Cardiac fibroblast (primary cell): ENCODE data around the gene PHYH.

Source experiments
- DNase-seq, 2 donors: peaks; one replicate each; pipeline versions ENCODE4 v3.0.0 to v3.0.0-alpha.2; 2010; ENCODE audit warnings: low read depth in 2 of 2
- H3K4me3 ChIP-seq, 2 donors: replicated peaks in 1 of 2; 1 replicate in 1 of 2; 2 replicates in 1 of 2; pipeline ENCODE4 v1.5.1; 2011; ENCODE audit warnings: low read depth in 2 of 2, low read length in 2 of 2, mild to moderate bottlenecking in 2 of 2, moderate library complexity in 1 of 2
- TF ChIP-seq, protein P1 (sequence below): IDR thresholded peaks from one replicate; pipeline ENCODE4 v1.5.1; 2011; ENCODE audit warnings: low read depth, mild to moderate bottlenecking, low read length, inconsistent platforms

The PHYH gene

GRCh38 chr10:13231808-13232207 is 68.1 kb downstream of the PHYH start:
- DNase-seq: no peak
- TF ChIP-seq, protein P1, sequence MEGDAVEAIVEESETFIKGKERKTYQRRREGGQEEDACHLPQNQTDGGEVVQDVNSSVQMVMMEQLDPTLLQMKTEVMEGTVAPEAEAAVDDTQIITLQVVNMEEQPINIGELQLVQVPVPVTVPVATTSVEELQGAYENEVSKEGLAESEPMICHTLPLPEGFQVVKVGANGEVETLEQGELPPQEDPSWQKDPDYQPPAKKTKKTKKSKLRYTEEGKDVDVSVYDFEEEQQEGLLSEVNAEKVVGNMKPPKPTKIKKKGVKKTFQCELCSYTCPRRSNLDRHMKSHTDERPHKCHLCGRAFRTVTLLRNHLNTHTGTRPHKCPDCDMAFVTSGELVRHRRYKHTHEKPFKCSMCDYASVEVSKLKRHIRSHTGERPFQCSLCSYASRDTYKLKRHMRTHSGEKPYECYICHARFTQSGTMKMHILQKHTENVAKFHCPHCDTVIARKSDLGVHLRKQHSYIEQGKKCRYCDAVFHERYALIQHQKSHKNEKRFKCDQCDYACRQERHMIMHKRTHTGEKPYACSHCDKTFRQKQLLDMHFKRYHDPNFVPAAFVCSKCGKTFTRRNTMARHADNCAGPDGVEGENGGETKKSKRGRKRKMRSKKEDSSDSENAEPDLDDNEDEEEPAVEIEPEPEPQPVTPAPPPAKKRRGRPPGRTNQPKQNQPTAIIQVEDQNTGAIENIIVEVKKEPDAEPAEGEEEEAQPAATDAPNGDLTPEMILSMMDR: no peak

GRCh38 chr10:13231190-13231589 is 68.7 kb downstream of the PHYH start:
- no peak for DNase-seq
- H3K4me3 ChIP-seq: no peak overlapping the region
- TF ChIP-seq, protein P1: no peak

More at GRCh38 chr10:13231808-13232207, 68.1 kb downstream of the PHYH start:
- H3K4me3 ChIP-seq: no peak overlapping the region
